ENCODE data around the gene B4GALNT1. TPM values are rescaled to one million over a fixed set of nuclear protein-coding genes. Genes with fewer than 3 reads are reported as not detected.
"Not testable (repeated sequence)": the region's sequence is repeated elsewhere in the genome, so short reads cannot be mapped to it uniquely, and the experiment has no call there.

Gene B4GALNT1
- polyA plus RNA-seq, 2 of the 4 experiments (the other 2 are of a cell fraction) = 25.7 to 35.1 TPM

DNA sequence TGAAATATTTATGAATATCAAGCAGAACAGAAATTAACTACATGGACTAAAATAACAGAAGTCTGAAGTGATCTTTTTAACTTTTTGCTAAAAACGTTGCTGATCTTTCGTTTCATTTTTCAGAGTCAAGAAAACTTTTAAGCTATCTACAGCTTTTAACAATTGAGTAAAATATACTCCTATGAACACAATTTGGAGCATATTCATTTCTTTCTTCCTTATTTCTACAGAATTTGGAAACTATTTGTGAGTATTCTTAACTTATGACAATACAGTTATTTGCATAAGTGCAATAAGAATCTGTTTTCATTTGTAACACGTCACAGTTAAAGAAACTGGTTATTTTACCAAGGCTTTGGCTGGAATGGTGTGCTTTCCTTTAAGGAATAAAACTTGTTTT, 21.0 kb upstream of the B4GALNT1 start:
- Histone ChIP-seq H3K4me2 (no peak overlapping the region), H3K27ac (no peak overlapping the region), H3K4me1 (no peaks in the 10 kb centered on the region), H3K4me3 (no peak overlapping the region), H3K9me3 (no peaks in the 10 kb centered on the region)
- no peak for TF ChIP-seq SMC3 (IDR thresholded peaks at IDR 0.05)
- TF ChIP-seq ZNF302 (CRISPR knock-in tag; IDR thresholded peaks at IDR 0.05) = no peak
- TF ChIP-seq, protein P1, sequence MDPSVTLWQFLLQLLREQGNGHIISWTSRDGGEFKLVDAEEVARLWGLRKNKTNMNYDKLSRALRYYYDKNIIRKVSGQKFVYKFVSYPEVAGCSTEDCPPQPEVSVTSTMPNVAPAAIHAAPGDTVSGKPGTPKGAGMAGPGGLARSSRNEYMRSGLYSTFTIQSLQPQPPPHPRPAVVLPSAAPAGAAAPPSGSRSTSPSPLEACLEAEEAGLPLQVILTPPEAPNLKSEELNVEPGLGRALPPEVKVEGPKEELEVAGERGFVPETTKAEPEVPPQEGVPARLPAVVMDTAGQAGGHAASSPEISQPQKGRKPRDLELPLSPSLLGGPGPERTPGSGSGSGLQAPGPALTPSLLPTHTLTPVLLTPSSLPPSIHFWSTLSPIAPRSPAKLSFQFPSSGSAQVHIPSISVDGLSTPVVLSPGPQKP (IDR thresholded peaks at IDR 0.05; ENCODE audit: low read depth, low read length) = no peak
- no peak for TF ChIP-seq CBX8 (IDR thresholded peaks at IDR 0.05)
- TF ChIP-seq RFX5 (IDR thresholded peaks at IDR 0.05) = no peak
- DNase-seq (ENCODE audit: low read depth in 1 of 2, low spot score in 1 of 2) (no peak), ATAC-seq (no peak), FAIRE-seq (no peak)
- CTCF ChIA-PET = interaction anchor here (1.2 kb wide), 1 partner anchor 70 kb away, joined by 3 read pairs; no protein-coding TSS in a partner anchor
- POLR2A ChIA-PET = no interaction called here
- 15% methylated on average over 3 of the region's 3 CpGs for WGBS (ENCODE audit: missing lambda C conversion rate)

DNA sequence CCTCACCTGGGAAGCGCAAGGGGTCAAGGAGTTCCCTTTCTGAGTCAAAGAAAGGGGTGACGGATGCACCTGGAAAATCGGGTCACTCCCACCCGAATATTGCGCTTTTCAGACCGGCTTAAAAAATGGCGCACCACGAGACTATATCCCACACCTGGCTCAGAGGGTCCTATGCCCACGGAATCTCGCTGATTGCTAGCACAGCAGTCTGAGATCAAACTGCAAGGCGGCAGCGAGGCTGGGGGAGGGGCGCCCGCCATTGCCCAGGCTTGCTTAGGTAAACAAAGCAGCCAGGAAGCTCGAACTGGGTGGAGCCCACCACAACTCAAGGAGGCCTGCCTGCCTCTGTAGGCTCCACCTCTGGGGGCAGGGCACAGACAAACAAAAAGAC, 13.7 kb upstream of the B4GALNT1 start:
- H3K4me3 ChIP-seq; CTCF ChIA-PET; H3K27ac ChIP-seq; ATAC-seq; FAIRE-seq; H3K4me2 ChIP-seq; H3K4me1 ChIP-seq; POLR2A ChIA-PET; DNase-seq (ENCODE audit: low read depth in 1 of 2, low spot score in 1 of 2): not testable (repeated sequence)
- H3K9me3 ChIP-seq = peaks cover 26% of the 10 kb centered on the region
- 79% methylated on average over 7 of the region's 15 CpGs for whole genome bisulfite sequencing (ENCODE audit: missing lambda C conversion rate)

DNA sequence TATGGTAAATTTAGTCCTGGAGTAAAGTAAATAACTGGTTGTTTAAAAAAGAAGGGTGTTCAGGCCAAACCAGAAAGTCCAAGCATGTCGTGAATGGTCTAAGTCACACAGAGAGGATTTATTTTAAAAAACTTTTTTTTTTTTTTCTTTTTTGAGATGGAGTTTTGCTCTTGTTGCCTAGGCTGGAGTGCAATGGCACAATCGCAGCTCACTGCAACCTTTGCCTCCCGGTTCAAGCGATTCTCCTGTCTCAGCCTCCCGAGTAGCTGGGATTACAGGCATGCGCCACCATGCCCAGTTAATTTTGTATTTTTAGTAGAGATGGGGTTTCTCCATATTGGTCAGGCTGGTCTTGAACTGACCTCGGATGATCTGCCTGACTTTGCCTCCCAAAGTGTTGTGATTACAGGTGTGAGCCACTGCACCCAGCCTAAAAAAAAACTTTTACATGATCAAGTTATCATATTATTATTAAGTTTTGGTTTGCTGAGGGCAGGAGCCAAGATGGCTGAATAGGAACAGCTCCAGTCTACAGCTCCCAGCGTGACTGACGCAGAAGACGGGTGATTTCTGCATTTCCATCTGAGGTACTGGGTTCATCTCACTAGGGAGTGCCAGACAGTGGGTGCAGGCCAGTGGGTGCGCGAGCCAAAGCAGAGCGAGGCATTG, 13.1 kb upstream of the B4GALNT1 start:
- peak; percentile 98 for TF ChIP-seq ZFP36 (IDR thresholded peaks at IDR 0.05; ENCODE audit: borderline replicate concordance, partially characterized antibody)
- CTCF ChIA-PET = interaction anchor here (1.9 kb wide), 1 partner anchor 63 kb away, joined by 6 read pairs; no protein-coding TSS in a partner anchor
- ATAC-seq, H3K27ac ChIP-seq, H3K4me3 ChIP-seq, H3K4me1 ChIP-seq, FAIRE-seq, H3K4me2 ChIP-seq, POLR2A ChIA-PET: not testable (repeated sequence)
- H3K9me3 ChIP-seq = peaks cover 26% of the 10 kb centered on the region
- DNase-seq (ENCODE audit: low read depth in 1 of 2, low spot score in 1 of 2) = peak in 1 of 2 experiments; percentile 75
- WGBS (ENCODE audit: missing lambda C conversion rate) = 17% methylated on average over 10 of the region's 13 CpGs

DNA sequence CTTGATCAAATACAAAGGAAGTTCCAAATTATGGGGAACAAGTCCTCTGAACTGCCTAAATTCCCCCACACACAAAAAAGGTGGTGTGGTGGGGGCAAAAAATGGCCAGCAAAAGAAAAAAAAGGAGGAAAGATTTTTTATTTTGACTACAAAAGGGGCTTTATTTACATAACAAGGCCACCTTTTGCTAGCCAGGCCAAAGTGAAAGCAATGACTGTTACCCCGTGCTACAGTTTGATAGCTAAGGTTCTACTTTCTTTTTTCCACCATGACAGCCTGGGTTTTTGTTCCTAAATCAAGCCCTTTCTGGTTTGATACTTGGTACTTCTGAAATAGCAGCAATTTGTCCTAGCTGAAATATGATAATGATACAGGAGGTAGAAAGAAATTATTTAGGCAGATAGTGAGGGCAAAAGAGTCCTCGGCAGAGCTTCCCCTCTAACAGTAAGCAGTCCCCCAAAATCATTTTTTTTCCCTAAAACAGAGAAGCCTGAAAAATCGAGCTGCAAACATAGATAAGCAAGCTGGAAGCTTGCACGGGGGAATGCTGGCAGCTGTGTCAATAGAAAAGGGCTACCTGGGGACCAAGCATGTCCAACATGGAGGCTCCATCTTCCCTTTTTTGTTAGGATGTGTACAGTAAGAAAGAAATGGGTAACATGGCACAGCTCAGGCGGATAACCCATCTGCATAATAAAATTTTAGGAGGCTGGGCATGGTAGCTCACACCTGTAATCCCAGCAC, 8.9 kb upstream of the B4GALNT1 start:
- FAIRE-seq = no peak

More for the DNA sequence above, 8.9 kb upstream of the B4GALNT1 start:
- DNase-seq (ENCODE audit: low read depth in 1 of 2, low spot score in 1 of 2) = no peak
- ChIA-PET POLR2A (no interaction called here), CTCF (interaction anchor here (1.0 to 4.0 kb wide), 8 partner anchors 9 to 77 kb away, joined by 3 to 24 read pairs (median 4); partner anchors contain the start of gene B4GALNT1)
- Histone ChIP-seq H3K4me3 (no peak overlapping the region), H3K4me2 (no peak overlapping the region), H3K9me3 (peaks cover 26% of the 10 kb centered on the region), H3K27ac (no peak overlapping the region), H3K4me1 (no peaks in the 10 kb centered on the region)
- no peak for ATAC-seq
- TF ChIP-seq ZSCAN20 (CRISPR knock-in tag; IDR thresholded peaks at IDR 0.05) (no peak), RARB (CRISPR knock-in tag; IDR thresholded peaks at IDR 0.05) (no peak), JUNB (IDR thresholded peaks at IDR 0.05) (no peak), TFCP2L1 (CRISPR knock-in tag; IDR thresholded peaks at IDR 0.05) (no peak), HEYL (CRISPR knock-in tag; IDR thresholded peaks at IDR 0.05) (no peak), CEBPB (IDR thresholded peaks at IDR 0.05) (no peak), CHD2 (IDR thresholded peaks at IDR 0.05; ENCODE audit: low read length, partially characterized antibody) (no peak), PHF8 (IDR thresholded peaks at IDR 0.05; ENCODE audit: borderline replicate concordance, low read depth) (no peak), ZC3H11A (IDR thresholded peaks at IDR 0.05) (no peak), RFX5 (IDR thresholded peaks at IDR 0.05) (no peak), SMC3 (IDR thresholded peaks at IDR 0.05) (no peak)
- TF ChIP-seq, protein P2, sequence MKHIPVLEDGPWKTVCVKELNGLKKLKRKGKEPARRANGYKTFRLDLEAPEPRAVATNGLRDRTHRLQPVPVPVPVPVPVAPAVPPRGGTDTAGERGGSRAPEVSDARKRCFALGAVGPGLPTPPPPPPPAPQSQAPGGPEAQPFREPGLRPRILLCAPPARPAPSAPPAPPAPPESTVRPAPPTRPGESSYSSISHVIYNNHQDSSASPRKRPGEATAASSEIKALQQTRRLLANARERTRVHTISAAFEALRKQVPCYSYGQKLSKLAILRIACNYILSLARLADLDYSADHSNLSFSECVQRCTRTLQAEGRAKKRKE (CRISPR knock-in tag; IDR thresholded peaks at IDR 0.05; ENCODE audit: low read depth) = no peak
- 22% methylated on average over 5 of the region's 5 CpGs for WGBS (ENCODE audit: missing lambda C conversion rate)

Measured in A549 (cell line).